HG03457 (cell line): ENCODE data around the gene UBASH3B.

Source experiments
- ATAC-seq: cut with Tn5 transposase; IDR thresholded peaks from one replicate; pipeline ENCODE4 v1.9.1; 2021; ENCODE audit warnings: moderate number of reproducible peaks; ENCODE audit not compliant: unreplicated experiment

Gene UBASH3B

DNA sequence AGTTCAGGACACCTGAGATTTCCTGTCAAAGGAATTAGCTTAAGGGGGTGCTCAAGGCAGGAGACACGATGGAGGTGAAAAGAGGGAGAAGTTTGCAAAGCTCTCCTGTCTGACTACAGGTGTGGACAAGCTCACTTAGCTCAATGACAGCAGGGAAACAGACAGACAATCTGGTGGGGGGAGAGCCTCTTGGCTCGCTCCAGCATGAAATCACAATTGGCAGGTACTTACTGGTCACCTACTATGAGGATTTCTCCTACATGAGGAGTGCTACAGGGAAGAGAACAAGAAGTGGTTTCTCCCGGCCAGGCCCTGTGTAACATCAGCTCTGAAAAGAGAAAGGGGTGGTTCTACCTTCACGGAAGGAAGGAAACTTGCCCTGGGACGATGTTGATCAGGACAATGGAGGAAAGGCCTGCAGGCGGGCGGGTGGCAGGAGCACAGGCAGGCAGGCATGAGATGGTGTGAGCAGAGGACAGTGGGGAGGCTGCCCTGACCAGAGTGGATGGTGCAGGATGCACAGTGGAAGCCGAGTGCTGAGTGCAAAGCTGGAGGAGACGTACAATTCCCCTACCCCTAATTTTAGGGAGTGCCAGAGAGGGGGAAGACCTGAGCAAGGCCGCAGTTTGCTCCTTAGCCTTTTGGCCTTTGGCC lies 124.9 kb downstream of the UBASH3B start:
- no peak for ATAC-seq

DNA sequence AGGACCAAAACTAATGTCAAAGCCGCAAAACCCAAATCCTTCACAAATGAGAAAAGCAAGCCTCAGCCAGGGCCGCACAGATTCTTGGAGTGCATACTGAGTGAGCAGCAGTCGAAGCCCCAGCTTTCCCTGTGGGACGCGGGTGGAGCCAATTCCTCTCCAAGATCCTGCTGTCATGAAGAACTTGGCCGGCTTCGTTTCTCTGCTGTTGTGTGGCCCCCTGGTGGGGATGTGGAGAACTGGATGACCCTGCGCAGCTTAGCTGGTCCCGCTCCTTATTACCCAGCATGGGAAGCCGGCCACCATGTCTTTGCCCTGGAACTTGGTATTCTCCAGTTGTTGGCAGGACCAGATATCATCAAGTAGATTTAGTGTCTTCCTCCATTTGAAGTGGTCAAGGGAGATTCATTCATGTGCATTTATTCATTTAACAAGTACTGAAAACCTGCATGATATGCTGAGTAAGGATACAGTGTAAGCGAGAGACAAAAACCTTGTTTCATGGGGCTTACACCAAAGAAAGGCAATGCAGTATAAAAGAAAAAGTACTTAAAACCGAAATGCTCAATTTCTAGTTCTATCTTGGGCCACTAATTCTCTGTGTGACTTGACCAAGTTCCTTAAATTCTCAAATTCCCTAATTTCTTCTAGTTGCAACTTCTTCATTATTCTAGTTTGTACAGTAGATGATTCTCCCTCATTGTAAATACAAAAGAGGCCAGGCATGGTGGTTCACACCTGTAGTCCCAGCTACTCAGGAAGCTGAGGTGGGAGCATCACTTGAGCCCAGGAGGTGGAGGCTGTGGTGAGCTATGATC lies 126.1 kb downstream of the UBASH3B start:
- no peak for ATAC-seq

DNA sequence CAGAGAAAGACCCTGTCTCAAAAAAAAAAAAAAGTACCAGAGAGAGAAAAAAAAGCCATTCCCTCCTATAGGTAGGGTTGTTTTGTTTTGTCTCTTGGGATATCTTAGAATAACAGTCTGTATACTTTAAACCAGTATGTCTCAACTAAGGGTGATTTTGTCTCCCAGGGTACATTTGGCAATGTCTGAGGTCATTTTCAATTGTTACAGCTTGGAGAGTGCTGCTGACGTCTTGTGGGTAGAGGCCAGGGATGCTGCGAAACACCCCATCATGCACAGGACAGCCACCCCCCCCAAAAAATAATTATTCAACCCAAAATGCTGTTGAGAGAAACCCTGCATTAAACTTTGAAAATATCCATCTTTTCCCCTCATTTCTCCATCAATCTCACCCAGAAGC lies 126.7 kb downstream of the UBASH3B start:
- no peak for ATAC-seq

DNA sequence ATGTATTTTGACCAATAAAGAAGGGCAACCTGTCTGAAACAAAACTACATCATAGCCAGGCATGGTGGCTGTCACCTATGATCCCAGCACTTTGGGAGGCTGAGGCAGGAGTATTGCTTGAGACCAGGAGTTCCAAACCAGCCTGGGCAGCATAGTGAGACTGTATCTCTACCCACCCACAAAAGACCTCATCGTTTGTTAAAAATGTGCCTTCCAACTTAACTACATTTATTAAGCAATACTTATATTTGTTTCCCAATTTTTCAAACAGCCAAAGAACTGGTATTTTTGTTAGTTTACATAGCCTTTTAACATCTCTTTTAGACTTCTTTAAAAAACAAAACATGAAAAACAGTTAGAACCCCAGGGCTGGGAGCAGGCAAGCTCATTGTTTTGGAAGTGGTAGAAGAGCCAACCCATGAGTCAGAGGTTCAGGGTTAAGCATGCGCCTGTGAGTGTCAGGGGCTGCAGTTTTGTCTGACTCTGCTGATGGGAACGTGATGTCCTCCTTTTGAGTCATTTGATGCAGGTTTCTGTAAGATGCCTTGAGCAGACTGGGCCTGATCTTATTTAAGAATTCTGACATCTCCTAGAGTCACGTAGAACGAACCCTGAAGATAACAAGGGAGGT lies 128.9 kb downstream of the UBASH3B start:
- ATAC-seq: no peak

DNA sequence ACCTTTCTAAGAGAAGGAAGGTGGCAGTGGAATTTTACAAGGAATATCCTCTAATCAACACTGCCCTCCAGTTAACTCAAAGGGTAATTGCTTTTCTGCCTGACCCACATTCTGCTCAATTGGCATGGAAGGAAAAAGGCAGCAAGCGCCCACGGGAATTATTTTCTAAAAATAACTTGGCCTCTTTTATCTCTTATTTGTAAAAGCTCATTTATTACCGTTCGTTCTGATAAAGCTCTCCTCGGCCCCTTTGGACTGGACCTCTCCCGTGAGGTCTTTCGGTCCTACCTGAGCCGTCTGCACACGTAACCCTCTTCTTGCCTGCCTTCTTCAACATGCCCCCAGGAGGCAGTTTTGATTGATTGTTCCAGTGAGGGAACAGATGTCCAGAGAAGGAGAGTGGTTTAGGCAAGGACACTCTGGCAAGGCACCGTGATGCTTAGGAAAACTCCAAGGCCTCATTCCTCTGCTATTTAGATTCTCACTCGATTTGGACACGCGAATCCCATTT lies 129.6 kb downstream of the UBASH3B start:
- no peak for ATAC-seq

DNA sequence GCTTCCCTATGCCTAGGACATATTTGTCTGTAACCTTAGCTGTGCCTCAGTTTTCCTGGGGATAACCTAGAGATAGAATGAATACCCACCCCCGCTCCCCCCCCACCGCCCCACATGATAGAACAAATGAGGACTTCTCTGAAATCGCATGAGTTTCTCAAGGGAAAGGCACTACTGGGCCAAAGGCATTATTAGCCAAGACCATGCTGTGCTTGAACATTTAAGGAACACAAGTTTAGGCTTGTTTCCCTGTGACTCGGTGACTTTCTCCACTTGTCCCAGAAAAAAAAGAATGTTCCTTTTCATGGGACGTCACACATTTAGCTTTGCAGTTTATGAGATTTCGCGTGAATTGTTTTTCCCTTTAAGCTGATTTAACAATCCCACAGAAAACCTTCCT lies 131.4 kb downstream of the UBASH3B start:
- ATAC-seq: no peak

DNA sequence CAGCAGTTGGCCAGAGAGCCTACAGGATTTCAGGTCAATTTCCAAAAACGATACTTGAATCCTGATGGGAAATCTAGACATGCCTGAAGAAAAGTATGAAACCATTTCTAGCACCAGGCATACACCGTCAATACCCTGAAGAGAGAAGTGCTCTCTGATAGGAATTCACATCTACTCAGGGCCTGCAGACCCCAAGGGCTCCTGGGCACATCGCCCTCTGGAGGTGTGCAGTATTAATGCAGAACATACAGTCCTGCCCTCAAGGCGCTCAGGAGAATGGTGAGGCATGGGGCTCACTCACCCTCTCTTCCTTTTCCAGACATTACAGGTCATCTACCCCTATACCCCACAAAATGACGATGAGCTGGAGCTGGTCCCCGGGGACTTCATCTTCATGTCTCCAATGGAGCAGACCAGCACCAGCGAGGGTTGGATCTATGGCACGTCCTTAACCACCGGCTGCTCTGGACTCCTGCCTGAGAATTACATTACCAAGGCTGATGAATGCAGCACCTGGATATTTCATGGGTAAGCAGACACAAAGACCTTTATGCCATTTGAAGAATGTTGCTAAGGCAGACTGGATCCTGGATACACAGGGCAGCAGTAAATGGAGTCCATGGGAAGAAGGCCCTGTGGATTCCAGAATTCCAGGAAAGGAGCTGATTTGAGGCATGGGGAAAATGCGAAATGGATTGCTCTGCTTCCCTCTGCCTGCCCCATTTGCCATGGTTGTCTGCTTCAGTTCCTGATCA lies 133.4 kb downstream of the UBASH3B start:
- ATAC-seq: no peak

DNA sequence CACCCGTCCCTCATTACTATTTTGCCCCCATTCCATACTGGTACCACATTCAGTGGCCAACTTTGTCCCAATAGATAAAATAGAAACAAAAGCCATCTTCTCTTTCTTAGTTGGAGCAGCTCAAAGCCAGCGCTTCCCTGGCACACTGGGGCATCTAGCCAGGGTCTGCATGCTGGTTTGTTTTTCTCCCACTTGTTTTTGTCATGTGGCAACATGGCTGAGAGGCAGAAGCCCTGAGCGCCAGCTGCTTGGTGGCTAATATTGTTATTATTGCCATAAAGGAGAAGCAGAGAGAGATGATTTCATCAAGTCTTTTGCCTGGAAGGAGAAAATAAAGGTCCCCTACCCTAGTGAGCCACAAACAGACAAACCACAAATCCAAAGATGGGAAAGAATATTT lies 134.4 kb downstream of the UBASH3B start:
- ATAC-seq: no peak

DNA sequence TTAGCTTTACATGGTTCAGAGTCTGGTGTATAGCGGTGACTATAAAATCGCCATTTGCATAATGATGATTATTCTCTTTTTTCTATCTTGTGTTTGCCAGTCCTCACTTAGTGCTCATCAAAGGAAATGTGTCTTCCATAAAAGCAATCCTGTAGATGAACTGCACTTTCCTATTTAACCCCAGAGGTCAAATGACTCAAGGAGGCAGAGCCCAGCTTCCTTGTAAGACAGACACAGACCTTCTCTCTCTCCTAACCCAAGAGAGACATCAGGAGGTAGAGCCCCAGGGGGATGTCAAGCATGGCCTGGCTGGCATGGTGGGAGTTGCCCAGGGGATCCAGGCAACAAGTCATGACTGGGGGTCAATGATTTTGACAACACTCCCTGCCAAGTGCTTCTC lies 135.9 kb downstream of the UBASH3B start:
- ATAC-seq: no peak

DNA sequence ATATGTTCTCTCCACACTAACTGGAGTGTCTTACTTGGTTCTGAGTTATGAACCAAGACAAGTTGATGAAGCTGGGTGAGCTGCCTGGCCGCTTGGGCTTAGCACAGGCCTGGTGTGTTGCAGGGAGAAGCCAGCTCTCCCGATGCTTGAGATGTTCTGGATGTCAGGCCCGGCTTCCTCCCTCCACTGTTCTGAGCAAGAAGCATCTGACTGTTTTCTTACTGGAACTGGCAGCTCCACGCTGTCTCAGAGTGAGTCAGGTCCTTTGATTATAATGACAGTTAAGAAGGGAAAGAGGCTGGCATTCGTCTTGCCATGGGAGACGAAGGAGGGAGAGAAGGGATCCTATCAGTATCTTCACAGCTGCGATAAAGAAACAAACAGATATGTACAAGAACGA lies 136.3 kb downstream of the UBASH3B start:
- no peak for ATAC-seq

DNA sequence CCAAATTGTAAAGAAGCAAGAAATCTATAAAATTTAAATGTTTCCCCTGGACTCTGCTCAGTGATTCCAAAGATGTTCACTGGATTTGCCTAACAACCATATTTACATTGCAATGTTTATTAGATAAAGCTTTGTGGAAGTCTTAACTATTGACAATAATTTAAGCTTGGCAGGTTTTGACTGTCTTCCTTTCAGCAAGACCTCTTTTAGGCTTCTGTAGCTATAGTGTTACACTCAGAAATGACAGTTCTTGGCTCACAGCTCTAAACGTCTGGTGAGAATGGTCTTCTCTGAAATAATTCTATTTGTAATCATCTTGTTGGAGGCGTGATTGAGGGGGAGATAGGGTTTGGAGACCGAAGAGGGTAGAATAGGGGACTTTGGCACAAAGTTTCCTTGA lies 138.0 kb downstream of the UBASH3B start:
- ATAC-seq: no peak

DNA sequence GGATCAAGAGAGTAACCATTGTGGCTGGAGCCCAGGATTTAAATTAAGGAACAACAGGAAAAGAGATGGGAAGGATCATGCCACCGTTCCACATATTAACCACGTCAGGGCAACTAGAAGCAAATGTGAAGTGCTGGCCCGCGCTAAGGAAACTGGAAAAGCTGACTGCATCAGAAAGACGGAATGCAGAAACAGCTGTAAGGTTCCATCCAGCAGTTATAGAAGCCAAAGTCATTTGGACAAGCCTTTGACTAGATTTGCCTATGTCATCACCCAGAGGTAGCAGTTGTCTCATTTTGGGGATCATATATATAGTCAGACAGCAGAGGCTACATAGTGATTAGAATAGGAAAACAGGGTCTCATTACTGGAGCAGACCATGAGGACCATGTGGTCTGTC lies 139.8 kb downstream of the UBASH3B start:
- ATAC-seq: no peak

DNA sequence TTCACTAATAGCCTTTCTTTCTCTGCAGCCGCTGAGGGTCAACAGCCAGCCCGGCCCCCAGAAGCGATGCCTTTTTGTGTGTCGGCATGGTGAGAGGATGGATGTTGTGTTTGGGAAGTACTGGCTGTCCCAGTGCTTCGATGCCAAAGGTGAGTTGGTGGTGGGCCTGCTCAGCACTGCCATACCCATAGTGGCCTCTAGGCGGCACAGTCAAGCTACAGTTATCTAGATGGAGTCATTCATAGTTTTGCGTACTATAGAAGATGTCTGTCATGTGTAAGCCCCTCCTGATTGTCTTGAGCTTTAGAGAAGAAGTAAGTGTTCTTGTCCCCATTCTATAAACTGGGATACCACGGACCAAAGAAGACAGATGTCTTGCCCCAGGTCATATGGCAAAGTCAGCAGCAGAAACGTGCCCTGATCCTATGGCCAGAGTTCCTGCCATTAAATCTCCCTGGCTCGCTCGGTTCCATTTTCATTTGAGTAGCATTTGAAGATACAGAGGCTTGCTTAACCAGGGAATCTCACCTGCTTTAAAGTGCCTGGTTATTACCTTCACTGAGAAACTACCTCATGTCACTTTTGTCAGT lies 140.7 kb downstream of the UBASH3B start:
- peak; percentile 77 for ATAC-seq

DNA sequence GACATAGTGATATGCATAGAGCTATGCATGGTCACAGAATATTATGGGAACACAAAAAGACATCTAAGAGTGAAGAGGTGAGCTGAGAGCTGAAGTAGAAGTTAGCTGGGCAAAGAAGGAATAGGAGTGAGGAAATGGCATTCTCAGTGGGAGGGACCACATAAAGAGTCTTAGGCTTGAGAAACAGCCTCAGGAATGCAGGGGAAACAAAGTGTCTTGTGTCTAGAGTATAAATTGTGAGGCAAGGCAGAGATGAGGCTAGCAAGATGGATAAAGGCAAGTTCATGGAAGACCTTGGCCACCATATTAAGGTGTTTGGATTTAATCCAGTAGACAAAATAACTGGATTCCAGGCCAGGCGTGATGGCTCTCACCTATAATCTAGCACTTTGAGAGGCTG lies 142.1 kb downstream of the UBASH3B start:
- no peak for ATAC-seq

DNA sequence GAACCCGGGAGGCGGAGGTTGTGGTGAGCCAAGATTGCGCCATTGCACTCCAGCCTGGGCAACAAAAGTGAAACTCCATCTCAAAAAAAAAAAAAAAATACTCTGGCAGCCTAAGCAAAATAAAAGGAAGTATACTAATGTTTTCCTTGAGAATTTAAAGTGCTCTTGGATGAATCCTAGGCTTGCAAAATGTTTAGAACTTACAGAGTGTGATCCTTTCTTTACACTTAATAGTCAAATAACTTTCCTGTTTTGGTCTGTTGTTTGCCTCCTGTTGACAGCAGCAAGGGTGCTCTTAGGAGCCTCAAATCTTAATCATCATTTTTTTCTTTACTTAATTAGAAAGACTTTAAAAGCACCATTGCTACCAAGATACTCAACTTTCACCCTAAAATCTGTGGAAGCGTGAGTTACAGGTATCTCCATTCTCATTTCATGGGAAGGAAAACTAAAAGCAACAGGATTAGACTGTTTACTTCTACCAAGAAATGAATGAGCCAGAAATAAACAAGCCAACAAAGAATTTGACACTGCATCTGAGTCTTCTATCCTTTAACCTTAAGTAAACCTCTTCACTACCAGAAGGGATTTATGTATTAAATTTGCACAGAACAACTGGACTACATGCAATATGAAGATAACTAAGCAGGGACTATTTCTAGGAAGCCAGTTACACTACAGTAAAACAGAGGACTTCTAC lies 144.0 kb downstream of the UBASH3B start:
- ATAC-seq: no peak

DNA sequence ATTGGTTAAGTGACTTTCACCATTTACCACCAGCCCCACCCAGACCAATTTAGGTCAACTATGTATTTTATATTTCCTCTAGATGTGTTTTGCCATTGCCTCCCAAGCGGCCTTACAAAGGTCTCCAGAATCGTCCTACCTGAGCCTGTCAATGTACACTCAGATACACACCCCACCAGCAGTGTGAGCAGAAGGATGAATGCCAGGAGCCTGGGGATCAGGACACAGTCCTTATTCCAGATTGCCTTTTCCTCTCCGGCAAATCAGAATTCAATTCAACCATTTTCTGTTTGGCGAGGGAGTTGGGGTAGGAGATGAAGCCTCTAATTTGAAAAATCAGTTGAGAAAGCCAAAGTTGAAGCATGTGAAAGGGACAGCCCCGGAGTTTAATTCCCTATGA lies 147.4 kb downstream of the UBASH3B start:
- no peak for ATAC-seq

DNA sequence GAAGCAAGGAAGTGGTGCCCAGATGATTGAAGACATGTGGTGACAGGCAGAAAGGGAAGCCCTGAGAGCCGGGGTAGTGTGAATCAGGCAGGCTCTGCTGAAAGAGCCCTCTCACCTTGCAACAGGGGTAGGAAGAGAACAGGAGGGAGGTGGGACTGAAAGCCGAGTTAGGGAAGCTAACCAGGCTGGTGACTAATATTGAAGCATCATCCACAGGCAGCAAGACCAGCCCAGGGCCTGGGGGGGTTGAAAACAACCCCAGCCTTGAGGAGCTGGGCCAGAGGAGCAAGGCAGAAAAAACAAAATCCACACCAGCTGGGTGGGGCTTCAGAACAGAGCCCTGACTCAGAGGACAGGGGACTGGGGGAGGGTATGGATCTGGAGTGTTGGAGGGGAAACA lies 147.8 kb downstream of the UBASH3B start:
- ATAC-seq: no peak

DNA sequence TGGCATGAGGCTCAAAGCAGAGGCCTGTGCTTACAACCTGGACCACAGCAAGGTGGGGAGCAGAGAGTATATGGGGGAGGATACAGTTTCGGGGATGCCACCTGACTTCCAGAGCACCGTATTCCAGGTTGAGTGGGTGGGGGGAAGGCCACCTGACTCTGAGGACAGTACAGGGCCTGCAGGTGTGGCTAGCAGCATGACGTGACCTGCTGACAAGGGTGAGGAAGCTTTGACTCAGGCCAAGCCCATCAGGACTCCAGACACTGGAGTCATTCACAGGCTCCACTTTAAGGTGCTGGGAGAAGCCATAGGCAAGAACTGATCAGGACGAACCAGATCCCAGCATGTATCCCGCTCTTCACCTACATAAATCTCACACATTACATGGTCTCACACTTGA lies 148.2 kb downstream of the UBASH3B start:
- ATAC-seq: no peak

DNA sequence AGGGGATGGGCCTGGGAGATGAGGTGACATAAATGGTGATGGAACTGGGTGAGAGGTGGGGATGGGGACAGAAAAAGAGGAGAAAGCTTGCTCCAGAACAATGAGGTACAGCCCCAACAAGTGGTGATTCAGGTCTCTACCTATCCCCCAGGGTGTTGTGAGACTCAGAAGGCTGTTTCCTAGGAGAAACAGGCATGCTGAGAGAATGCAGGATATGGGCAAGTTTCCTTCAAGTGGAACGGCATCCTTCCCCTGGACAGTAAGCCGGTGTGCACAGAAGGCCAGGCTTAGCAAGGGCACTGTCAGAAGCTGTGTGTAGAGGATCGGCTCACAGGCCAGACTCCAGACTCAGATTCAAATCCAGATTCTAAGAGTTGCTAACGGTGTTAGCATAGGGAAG lies 148.6 kb downstream of the UBASH3B start:
- no peak for ATAC-seq

DNA sequence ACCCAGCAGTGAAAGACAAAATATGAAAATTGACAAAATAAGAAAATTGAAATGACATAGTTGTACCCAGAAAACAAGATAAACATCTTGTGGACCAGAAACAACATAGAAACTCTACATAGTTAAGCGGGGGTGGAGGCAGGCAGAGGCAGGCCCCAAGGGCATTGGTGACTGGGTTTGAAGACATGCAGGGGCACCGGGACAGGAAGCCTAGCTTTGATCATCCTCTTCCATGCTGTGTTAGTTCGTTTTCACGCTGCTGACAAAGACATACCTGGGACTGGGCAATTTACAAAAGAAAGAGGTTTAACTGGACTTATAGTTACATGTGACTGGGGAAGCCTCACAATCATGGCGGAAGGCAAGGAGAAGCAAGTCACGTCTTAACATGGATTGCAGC lies 149.3 kb downstream of the UBASH3B start:
- no peak for ATAC-seq
